ENCODE data around the gene PRELID2.

DNA sequence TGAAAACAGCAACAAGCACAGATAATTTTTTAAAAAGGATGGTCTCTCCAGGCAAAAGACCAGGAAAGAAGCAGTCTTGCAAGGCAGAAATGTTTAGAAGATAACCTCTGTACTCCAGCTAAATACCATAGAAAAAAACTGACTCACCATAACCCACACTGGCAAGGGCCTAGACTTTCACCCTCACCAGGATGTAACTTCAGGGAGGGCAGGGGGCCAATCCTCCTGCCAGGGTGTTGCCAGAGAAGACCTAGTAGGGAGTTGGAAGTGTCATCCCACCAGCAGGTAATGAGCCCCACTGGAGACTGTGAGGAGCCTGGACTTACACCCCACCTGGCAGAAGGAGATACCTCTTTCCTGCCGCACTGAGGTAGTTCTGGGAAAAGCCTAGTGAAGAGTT lies 97.6 kb downstream of the PRELID2 start:
- TF ChIP-seq, protein P1, sequence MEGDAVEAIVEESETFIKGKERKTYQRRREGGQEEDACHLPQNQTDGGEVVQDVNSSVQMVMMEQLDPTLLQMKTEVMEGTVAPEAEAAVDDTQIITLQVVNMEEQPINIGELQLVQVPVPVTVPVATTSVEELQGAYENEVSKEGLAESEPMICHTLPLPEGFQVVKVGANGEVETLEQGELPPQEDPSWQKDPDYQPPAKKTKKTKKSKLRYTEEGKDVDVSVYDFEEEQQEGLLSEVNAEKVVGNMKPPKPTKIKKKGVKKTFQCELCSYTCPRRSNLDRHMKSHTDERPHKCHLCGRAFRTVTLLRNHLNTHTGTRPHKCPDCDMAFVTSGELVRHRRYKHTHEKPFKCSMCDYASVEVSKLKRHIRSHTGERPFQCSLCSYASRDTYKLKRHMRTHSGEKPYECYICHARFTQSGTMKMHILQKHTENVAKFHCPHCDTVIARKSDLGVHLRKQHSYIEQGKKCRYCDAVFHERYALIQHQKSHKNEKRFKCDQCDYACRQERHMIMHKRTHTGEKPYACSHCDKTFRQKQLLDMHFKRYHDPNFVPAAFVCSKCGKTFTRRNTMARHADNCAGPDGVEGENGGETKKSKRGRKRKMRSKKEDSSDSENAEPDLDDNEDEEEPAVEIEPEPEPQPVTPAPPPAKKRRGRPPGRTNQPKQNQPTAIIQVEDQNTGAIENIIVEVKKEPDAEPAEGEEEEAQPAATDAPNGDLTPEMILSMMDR (IDR thresholded peaks at IDR 0.05; ENCODE audit: insufficient read depth, low read depth, low read length): no peak
- TF ChIP-seq EZH2 (IDR thresholded peaks at IDR 0.05; ENCODE audit: insufficient read depth, low read length): no peak

Data from astrocyte (in vitro differentiated cells and primary cell).